WTC11 (cell line): ENCODE data around the gene GPR39. TPM values are rescaled to one million over a fixed set of nuclear protein-coding genes. Genes with fewer than 3 reads are reported as not detected.

ENCODE experiments used
- ATAC-seq: fragments of 200-7000 bp; cut with Tn5 transposase; 2 replicates; pipeline ENCODE4 v1.10.0; 2021; ENCODE audit warnings: mild to moderate bottlenecking, moderate library complexity
- CTCF ChIA-PET: fragments of 300-600 bp; sonication (Branson Sonifier 250); formaldehyde crosslinking; loops from one replicate; lab custom pipeline; 2021; ENCODE audit warnings: antibody characterized with exemption; lab: Charles Lee
- POLR2A ChIA-PET: fragments of 350-600 bp; sonication (Branson Sonifier 250); formaldehyde crosslinking; loops from one replicate; lab custom pipeline; 2021; ENCODE audit warnings: antibody characterized with exemption; lab: Charles Lee
- DNase-seq: peaks from one replicate; pipeline ENCODE4 v3.0.0; 2021; ENCODE audit warnings: low spot score
- H3K27ac Mint-ChIP-seq: 2 replicates; pipeline ENCODE4 v1.8.0; 2021; ENCODE audit warnings: mixed read lengths
- H3K27me3 Mint-ChIP-seq: 2 replicates; pipeline ENCODE4 v1.8.0; 2021; ENCODE audit warnings: low read depth, mild to moderate bottlenecking, moderate library complexity, mixed read lengths
- H3K36me3 Mint-ChIP-seq: 2 replicates; pipeline ENCODE4 v1.8.0; 2021; ENCODE audit warnings: mixed read lengths
- H3K4me1 Mint-ChIP-seq: 2 replicates; pipeline ENCODE4 v1.8.0; 2022; ENCODE audit warnings: mixed read lengths
- H3K4me3 Mint-ChIP-seq: 2 replicates; pipeline ENCODE4 v1.8.0; 2021; ENCODE audit warnings: mild to moderate bottlenecking, moderate library complexity, mixed read lengths
- H3K9me3 Mint-ChIP-seq: 2 replicates; pipeline ENCODE4 v1.8.0; 2021; ENCODE audit warnings: mixed read lengths
- ELF4 ChIP-seq: sonication (generic); formaldehyde crosslinking; IDR thresholded peaks from 2 replicates; pipeline ENCODE4 v1.8.1; 2022; ENCODE audit warnings: low read depth, mild to moderate bottlenecking, moderate library complexity, missing genetic modification reagents
- FOXK1 ChIP-seq: sonication (generic); formaldehyde crosslinking; IDR thresholded peaks from 2 replicates; pipeline ENCODE4 v1.8.0; 2022; ENCODE audit warnings: mild to moderate bottlenecking, moderate library complexity, missing genetic modification reagents
- HMGA2 ChIP-seq: fragments of 250-450 bp; sonication (Bioruptor Pico); IDR thresholded peaks from 2 replicates; pipeline ENCODE4 v1.4.0; 2021; ENCODE audit warnings: mild to moderate bottlenecking, moderate library complexity
- ZNF317 ChIP-seq: sonication (generic); formaldehyde crosslinking; IDR thresholded peaks from 2 replicates; pipeline ENCODE4 v1.8.1; 2023; ENCODE audit warnings: low read depth, mild to moderate bottlenecking, moderate library complexity, missing genetic modification reagents, borderline replicate concordance
- ZNF416 ChIP-seq: fragments of 250-450 bp; sonication (Bioruptor Pico); IDR thresholded peaks from 2 replicates; pipeline ENCODE4 v1.9.0; 2021; ENCODE audit warnings: mild to moderate bottlenecking, inconsistent platforms
- total RNA-seq: library from RNA; stranded (reverse); gene quantifications from 3 replicates; pipeline ENCODE4 v1.2.3, GENCODE V29; 2021
- TF ChIP-seq, protein P1 (sequence below): sonication (generic); formaldehyde crosslinking; IDR thresholded peaks from 2 replicates; pipeline ENCODE4 v1.8.1; 2023; ENCODE audit warnings: mild to moderate bottlenecking, missing genetic modification reagents
- TF ChIP-seq, protein P2 (sequence below): fragments of 250-450 bp; sonication (Bioruptor Pico); IDR thresholded peaks from 2 replicates; pipeline ENCODE4 v1.8.0; 2021; ENCODE audit warnings: mild to moderate bottlenecking
- TF ChIP-seq, protein P3 (sequence below): fragments of 250-450 bp; sonication (Bioruptor Pico); conservative IDR thresholded peaks from 2 replicates; pipeline ENCODE4 v1.9.0; 2021; ENCODE audit warnings: mild to moderate bottlenecking
- TF ChIP-seq, protein P4 (sequence below): fragments of 250-450 bp; sonication (Bioruptor Pico); IDR thresholded peaks from 2 replicates; pipeline ENCODE4 v2.1.2; 2022; ENCODE audit warnings: mild to moderate bottlenecking, moderate library complexity
- TF ChIP-seq, protein P5 (sequence below): sonication (generic); formaldehyde crosslinking; IDR thresholded peaks from 2 replicates; pipeline ENCODE4 v1.8.1; 2022; ENCODE audit warnings: mild to moderate bottlenecking, moderate library complexity, missing genetic modification reagents
- TF ChIP-seq, protein P6 (sequence below): sonication (generic); formaldehyde crosslinking; IDR thresholded peaks from 2 replicates; pipeline ENCODE4 v1.8.1; 2022; ENCODE audit warnings: missing genetic modification reagents, borderline replicate concordance
- TF ChIP-seq, protein P7 (sequence below): sonication (generic); formaldehyde crosslinking; IDR thresholded peaks from 2 replicates; pipeline ENCODE4 v1.8.1; 2022; ENCODE audit warnings: low read depth, mild to moderate bottlenecking, moderate library complexity, missing genetic modification reagents, borderline replicate concordance
- TF ChIP-seq, protein P8 (sequence below): sonication (generic); formaldehyde crosslinking; IDR thresholded peaks from 2 replicates; pipeline ENCODE4 v1.8.0; 2022; ENCODE audit warnings: missing genetic modification reagents

The GPR39 gene
- total RNA-seq, 1 experiment from 2014 or later: 0.74 TPM

DNA sequence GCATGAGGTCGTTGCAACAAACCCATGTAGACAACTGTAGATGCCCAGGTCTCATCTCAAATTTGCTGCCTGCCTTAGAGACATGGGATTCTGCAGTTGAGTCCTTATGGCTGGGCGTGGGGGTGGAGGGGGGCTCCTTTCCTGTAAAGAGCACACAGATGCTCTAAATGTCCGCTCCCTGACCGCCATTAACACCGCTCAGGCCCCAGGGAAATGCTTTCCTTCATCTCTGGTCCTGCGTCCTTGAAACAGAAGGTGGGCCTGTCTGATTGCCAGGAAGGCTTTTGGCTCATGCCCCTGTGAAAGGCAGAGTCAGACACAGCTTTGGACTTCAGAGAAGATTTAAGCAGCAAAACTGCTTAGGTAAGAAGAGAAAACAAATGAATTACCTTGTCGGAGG is 25.7 kb downstream of the GPR39 start (continued):
- TF ChIP-seq, protein P1, sequence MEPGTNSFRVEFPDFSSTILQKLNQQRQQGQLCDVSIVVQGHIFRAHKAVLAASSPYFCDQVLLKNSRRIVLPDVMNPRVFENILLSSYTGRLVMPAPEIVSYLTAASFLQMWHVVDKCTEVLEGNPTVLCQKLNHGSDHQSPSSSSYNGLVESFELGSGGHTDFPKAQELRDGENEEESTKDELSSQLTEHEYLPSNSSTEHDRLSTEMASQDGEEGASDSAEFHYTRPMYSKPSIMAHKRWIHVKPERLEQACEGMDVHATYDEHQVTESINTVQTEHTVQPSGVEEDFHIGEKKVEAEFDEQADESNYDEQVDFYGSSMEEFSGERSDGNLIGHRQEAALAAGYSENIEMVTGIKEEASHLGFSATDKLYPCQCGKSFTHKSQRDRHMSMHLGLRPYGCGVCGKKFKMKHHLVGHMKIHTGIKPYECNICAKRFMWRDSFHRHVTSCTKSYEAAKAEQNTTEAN: no peak
- TF ChIP-seq, protein P2, sequence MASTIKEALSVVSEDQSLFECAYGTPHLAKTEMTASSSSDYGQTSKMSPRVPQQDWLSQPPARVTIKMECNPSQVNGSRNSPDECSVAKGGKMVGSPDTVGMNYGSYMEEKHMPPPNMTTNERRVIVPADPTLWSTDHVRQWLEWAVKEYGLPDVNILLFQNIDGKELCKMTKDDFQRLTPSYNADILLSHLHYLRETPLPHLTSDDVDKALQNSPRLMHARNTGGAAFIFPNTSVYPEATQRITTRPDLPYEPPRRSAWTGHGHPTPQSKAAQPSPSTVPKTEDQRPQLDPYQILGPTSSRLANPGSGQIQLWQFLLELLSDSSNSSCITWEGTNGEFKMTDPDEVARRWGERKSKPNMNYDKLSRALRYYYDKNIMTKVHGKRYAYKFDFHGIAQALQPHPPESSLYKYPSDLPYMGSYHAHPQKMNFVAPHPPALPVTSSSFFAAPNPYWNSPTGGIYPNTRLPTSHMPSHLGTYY (CRISPR knock-in tag): no peak
- TF ChIP-seq FOXK1 (CRISPR knock-in tag): no peak
- TF ChIP-seq HMGA2 (CRISPR knock-in tag): no peak
- TF ChIP-seq, protein P3, sequence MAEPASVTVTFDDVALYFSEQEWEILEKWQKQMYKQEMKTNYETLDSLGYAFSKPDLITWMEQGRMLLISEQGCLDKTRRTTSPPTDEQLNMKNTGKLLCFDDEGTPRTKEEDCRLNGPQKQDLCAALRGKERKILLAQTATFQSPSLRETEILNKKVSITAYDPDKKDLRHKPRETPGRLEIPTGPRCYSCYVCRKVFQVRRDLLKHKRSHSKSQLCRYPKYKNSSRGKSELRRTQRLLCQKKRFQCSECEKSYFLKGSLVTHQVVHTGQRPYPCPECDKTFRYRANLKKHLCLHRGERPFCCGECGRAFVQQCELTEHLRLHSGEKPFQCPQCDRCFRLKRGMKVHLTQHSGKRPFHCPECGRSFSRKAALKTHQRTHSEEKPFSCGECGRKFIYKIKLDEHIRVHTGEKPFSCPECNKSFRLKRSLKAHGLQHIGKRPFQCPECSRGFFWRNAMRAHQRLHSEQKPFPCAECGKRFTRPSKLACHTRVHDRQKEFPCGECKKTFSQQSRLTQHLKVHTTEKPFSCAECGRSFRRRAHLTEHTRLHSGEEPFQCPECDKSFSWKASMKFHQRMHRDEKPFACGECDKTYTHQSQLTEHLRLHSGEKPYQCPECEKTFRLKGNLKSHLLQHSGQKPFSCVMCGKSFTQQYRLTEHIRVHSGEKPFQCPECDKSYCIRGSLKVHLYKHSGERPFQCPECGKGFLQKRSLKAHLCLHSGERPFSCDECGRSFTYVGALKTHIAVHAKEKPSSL (CRISPR knock-in tag): no peak
- TF ChIP-seq, protein P4, sequence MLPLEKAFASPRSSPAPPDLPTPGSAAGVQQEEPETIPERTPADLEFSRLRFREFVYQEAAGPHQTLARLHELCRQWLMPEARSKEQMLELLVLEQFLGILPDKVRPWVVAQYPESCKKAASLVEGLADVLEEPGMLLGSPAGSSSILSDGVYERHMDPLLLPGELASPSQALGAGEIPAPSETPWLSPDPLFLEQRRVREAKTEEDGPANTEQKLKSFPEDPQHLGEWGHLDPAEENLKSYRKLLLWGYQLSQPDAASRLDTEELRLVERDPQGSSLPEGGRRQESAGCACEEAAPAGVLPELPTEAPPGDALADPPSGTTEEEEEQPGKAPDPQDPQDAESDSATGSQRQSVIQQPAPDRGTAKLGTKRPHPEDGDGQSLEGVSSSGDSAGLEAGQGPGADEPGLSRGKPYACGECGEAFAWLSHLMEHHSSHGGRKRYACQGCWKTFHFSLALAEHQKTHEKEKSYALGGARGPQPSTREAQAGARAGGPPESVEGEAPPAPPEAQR (CRISPR knock-in tag): no peak
- no peak for TF ChIP-seq ZNF317 (CRISPR knock-in tag)
- TF ChIP-seq, all 79 proteins: peak for 0

DNA sequence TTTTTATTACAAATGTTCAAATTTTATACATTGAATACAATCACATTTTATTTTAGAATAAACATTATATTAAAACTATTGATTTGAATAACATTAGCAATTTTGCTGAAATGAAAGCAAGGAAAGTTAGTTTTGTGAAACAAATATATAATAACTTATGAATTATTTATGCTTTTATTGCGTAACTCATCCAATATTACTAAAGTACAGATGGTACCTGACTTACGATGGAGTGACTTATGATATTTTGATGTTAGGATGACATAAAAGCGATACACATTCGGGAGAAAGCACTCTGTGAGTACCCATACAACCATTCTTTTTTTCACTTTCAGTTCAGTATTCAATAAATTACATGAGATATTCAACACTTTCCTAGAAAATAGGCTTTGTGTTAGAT is 26.5 kb downstream of the GPR39 start:
- Mint-ChIP-seq H3K27me3 (no peaks in the 10 kb centered on the region; the same call in 1 of the 2 replicates), H3K9me3 (no peaks in the 10 kb centered on the region), H3K27ac (no peak overlapping the region), H3K36me3 (no peaks in the 10 kb centered on the region), H3K4me3 (no peak overlapping the region), H3K4me1 (peaks cover 45% of the 10 kb centered on the region)
- ChIA-PET CTCF (no interaction called here), POLR2A (no interaction called here)
- TF ChIP-seq, protein P5, sequence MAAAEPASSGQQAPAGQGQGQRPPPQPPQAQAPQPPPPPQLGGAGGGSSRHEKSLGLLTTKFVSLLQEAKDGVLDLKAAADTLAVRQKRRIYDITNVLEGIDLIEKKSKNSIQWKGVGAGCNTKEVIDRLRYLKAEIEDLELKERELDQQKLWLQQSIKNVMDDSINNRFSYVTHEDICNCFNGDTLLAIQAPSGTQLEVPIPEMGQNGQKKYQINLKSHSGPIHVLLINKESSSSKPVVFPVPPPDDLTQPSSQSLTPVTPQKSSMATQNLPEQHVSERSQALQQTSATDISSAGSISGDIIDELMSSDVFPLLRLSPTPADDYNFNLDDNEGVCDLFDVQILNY (CRISPR knock-in tag): no peak
- TF ChIP-seq, protein P6, sequence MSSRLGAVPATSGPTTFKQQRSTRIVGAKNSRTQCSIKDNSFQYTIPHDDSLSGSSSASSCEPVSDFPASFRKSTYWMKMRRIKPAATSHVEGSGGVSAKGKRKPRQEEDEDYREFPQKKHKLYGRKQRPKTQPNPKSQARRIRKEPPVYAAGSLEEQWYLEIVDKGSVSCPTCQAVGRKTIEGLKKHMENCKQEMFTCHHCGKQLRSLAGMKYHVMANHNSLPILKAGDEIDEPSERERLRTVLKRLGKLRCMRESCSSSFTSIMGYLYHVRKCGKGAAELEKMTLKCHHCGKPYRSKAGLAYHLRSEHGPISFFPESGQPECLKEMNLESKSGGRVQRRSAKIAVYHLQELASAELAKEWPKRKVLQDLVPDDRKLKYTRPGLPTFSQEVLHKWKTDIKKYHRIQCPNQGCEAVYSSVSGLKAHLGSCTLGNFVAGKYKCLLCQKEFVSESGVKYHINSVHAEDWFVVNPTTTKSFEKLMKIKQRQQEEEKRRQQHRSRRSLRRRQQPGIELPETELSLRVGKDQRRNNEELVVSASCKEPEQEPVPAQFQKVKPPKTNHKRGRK (CRISPR knock-in tag): no peak
- TF ChIP-seq, protein P1: no peak
- TF ChIP-seq, protein P7, sequence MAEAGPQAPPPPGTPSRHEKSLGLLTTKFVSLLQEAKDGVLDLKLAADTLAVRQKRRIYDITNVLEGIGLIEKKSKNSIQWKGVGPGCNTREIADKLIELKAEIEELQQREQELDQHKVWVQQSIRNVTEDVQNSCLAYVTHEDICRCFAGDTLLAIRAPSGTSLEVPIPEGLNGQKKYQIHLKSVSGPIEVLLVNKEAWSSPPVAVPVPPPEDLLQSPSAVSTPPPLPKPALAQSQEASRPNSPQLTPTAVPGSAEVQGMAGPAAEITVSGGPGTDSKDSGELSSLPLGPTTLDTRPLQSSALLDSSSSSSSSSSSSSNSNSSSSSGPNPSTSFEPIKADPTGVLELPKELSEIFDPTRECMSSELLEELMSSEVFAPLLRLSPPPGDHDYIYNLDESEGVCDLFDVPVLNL (CRISPR knock-in tag): no peak
- no peak for TF ChIP-seq ZNF416 (CRISPR knock-in tag)
- TF ChIP-seq, protein P8, sequence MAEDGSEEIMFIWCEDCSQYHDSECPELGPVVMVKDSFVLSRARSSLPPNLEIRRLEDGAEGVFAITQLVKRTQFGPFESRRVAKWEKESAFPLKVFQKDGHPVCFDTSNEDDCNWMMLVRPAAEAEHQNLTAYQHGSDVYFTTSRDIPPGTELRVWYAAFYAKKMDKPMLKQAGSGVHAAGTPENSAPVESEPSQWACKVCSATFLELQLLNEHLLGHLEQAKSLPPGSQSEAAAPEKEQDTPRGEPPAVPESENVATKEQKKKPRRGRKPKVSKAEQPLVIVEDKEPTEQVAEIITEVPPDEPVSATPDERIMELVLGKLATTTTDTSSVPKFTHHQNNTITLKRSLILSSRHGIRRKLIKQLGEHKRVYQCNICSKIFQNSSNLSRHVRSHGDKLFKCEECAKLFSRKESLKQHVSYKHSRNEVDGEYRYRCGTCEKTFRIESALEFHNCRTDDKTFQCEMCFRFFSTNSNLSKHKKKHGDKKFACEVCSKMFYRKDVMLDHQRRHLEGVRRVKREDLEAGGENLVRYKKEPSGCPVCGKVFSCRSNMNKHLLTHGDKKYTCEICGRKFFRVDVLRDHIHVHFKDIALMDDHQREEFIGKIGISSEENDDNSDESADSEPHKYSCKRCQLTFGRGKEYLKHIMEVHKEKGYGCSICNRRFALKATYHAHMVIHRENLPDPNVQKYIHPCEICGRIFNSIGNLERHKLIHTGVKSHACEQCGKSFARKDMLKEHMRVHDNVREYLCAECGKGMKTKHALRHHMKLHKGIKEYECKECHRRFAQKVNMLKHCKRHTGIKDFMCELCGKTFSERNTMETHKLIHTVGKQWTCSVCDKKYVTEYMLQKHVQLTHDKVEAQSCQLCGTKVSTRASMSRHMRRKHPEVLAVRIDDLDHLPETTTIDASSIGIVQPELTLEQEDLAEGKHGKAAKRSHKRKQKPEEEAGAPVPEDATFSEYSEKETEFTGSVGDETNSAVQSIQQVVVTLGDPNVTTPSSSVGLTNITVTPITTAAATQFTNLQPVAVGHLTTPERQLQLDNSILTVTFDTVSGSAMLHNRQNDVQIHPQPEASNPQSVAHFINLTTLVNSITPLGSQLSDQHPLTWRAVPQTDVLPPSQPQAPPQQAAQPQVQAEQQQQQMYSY (CRISPR knock-in tag): no peak
- no peak for TF ChIP-seq ELF4
- no peak for ATAC-seq
- DNase-seq: no peak
